Calu3 (cell line): ENCODE data around the gene NTRK2. TPM values are rescaled to one million over a fixed set of nuclear protein-coding genes. Genes with fewer than 3 reads are reported as not detected.

Experiments
- BruUV-seq: library from RNA; stranded (reverse); fragments of 400-500 nt; replicated peaks from 2 replicates; lab custom pipeline; 2021; lab: Mats Ljungman, UMichigan
- CTCF ChIA-PET: fragments of 300-600 bp; sonication (Branson Sonifier 250); formaldehyde crosslinking; loops from one replicate; lab custom pipeline; 2022; ENCODE audit warnings: antibody characterized with exemption; lab: Charles Lee
- DNase-seq: peaks from one replicate; pipeline ENCODE4 v3.0.0; 2022
- H3K27ac Mint-ChIP-seq: one replicate; pipeline ENCODE4 v1.8.0; 2022; ENCODE audit warnings: mixed read lengths; ENCODE audit not compliant: unreplicated experiment
- H3K27me3 Mint-ChIP-seq: one replicate; pipeline ENCODE4 v1.8.0; 2022; ENCODE audit warnings: mixed read lengths; ENCODE audit not compliant: unreplicated experiment
- H3K36me3 Mint-ChIP-seq: one replicate; pipeline ENCODE4 v1.8.0; 2022; ENCODE audit warnings: mild to moderate bottlenecking, moderate library complexity, mixed read lengths; ENCODE audit not compliant: insufficient read depth, unreplicated experiment
- H3K4me1 Mint-ChIP-seq: one replicate; pipeline ENCODE4 v1.8.0; 2022; ENCODE audit warnings: mild to moderate bottlenecking, low read depth, mixed read lengths; ENCODE audit not compliant: unreplicated experiment
- H3K4me3 Mint-ChIP-seq: one replicate; pipeline ENCODE4 v1.8.0; 2022; ENCODE audit warnings: mild to moderate bottlenecking, low read depth, moderate library complexity, mixed read lengths; ENCODE audit not compliant: unreplicated experiment
- H3K9me3 Mint-ChIP-seq: one replicate; pipeline ENCODE4 v1.8.0; 2022; ENCODE audit warnings: low read depth, mixed read lengths; ENCODE audit not compliant: unreplicated experiment
- CTCF ChIP-seq: fragments of 200-600 bp; IDR thresholded peaks from one replicate; pipeline ENCODE4 v1.8.0; 2022; ENCODE audit warnings: antibody characterized with exemption; ENCODE audit not compliant: unreplicated experiment
- intact Hi-C: fragments of 100-400 bp; cut with micrococcal nuclease; formaldehyde crosslinking; loops from one replicate; pipeline ENCODE4 v1.10.0; 2022; ENCODE audit not compliant: unreplicated experiment
- total RNA-seq: library from RNA; stranded (reverse); gene quantifications from 2 replicates; pipeline ENCODE4 v1.2.3, GENCODE V29; 2022

NTRK2 gene
- total RNA-seq, 1 experiment from 2014 or later = 2.1 TPM

GRCh38 chr9:84722388-84722989 is 53.0 kb downstream of the NTRK2 start:
- H3K27ac Mint-ChIP-seq = no peak overlapping the region
- no peak overlapping the region for H3K4me3 Mint-ChIP-seq
- TF ChIP-seq CTCF = no peak

GRCh38 chr9:84723426-84723825 is 53.9 kb downstream of the NTRK2 start:
- Mint-ChIP-seq H3K9me3 (no peaks in the 10 kb centered on the region), H3K4me1 (no peaks in the 10 kb centered on the region), H3K4me3 (no peak overlapping the region), H3K27ac (no peak overlapping the region), H3K36me3 (no peaks in the 10 kb centered on the region), H3K27me3 (no peaks in the 10 kb centered on the region)
- no TSS peak for BruUV-seq
- intact Hi-C loops = no loop called here
- TF ChIP-seq CTCF = no peak
- DNase-seq = no peak
- CTCF ChIA-PET = no interaction called here

More at GRCh38 chr9:84722388-84722989, 53.0 kb downstream of the NTRK2 start:
- intact Hi-C loops = no loop called here
- H3K9me3 Mint-ChIP-seq = no peaks in the 10 kb centered on the region
- no peak for DNase-seq
- H3K4me1 Mint-ChIP-seq = no peaks in the 10 kb centered on the region
- H3K36me3 Mint-ChIP-seq = no peaks in the 10 kb centered on the region
- CTCF ChIA-PET = no interaction called here
- H3K27me3 Mint-ChIP-seq = no peaks in the 10 kb centered on the region
- no TSS peak for BruUV-seq

GRCh38 chr9:84731696-84732095 is 62.2 kb downstream of the NTRK2 start:
- H3K27me3 Mint-ChIP-seq = no peaks in the 10 kb centered on the region
- H3K4me3 Mint-ChIP-seq = no peak overlapping the region
- H3K27ac Mint-ChIP-seq = no peak overlapping the region
- no peak for TF ChIP-seq CTCF
- CTCF ChIA-PET = no interaction called here
- BruUV-seq = no TSS peak
- no peak for DNase-seq
- no peaks in the 10 kb centered on the region for H3K4me1 Mint-ChIP-seq
- no peaks in the 10 kb centered on the region for H3K36me3 Mint-ChIP-seq
- intact Hi-C loops = no loop called here
- no peaks in the 10 kb centered on the region for H3K9me3 Mint-ChIP-seq

- Mint-ChIP-seq H3K27ac (no peak overlapping the region), H3K36me3 (no peaks in the 10 kb centered on the region), H3K9me3 (no peaks in the 10 kb centered on the region), H3K4me1 (peaks cover 10% of the 10 kb centered on the region), H3K27me3 (no peaks in the 10 kb centered on the region), H3K4me3 (no peak overlapping the region)
- intact Hi-C loops = no loop called here
- TF ChIP-seq CTCF = no peak
- BruUV-seq = no TSS peak
- no peak for DNase-seq
- CTCF ChIA-PET = no interaction called here
Measured at GRCh38 chr9:84736081-84736480, 66.6 kb downstream of the NTRK2 start.
